ENCODE results near the gene MAGEB17. TPM values are rescaled to one million over a fixed set of nuclear protein-coding genes. Genes with fewer than 3 reads are reported as not detected.
A peak's percentile ranks its signal among the peaks of the same experiment; 100 is the strongest.

Gene MAGEB17, protein sequence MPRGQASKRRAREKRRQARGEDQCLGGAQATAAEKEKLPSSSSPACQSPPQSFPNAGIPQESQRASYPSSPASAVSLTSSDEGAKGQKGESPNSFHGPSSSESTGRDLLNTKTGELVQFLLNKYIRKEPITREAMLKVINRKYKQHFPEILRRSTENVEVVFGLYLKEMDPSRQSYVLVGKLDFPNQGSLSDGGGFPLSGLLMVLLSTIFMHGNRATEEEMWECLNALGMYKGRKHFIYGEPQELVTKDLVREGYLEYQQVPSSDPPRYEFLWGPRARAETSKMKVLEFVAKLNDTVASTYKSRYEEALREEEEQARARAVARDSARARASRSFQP
- total RNA-seq, result not detected
- polyA plus RNA-seq, result under 1 TPM in 1 of 3 donors, not detected in 2; 0.08 TPM
- long read RNA-seq, donor 1, result 0 reads
- long read RNA-seq, donor 2, result 0 reads
- long read RNA-seq, donor 3, result 0 reads
- long read RNA-seq, donor 4, result 0 reads
- long read RNA-seq, donor 5, result 0 reads
- long read RNA-seq, donor 6, result 0 reads
- long read RNA-seq, donor 7, result 0 reads
- long read RNA-seq, donor 8, result 0 reads
- long read RNA-seq, donor 9, result 0 reads
- long read RNA-seq, donor 10, result 0 reads

DNA sequence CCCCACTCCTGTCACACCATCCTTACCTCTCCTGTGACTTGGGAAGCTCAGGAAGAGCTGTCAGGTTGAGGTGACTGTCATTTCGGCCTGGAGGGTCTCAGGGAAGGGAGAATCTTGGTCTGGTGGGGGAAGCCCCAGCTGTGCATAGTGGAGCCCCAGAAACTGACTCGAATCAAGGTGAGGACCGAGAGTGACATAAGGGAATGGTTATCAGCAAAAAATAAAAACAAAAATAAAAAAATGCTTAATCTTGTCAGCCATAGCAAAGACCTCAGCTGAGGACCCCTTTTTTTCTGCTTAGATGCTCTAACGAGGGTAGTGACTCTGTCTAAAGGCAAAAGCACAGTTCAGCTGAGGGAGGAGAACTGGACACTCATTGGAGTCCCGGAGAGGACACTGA is at the start of gene MAGEB17:
Gene MAGEB17 (plus strand): TSS at position 301 of the 400 bp plus-strand sequence. CDS start 2,902 bp downstream, outside the sequence.
- 56 to 76% (median 71%) methylated on average over 4 to 5 of the region's 5 CpGs for WGBS, 5 donors
- DNase-seq, result no peak
- Histone ChIP-seq H3K9me3 (no peaks in the 10 kb centered on the region), H3K4me3 (no peak within 1 kb of the TSS), H3K4me1 (no peaks in the 10 kb centered on the region), H3K27me3 (no peaks in the 10 kb centered on the region), H3K36me3 (no peaks in the 10 kb centered on the region), H3K27ac (no peak within 1 kb of the TSS)
- TF ChIP-seq POLR2AphosphoS5 (IDR thresholded peaks at IDR 0.05) (no peak), EP300 (IDR thresholded peaks at IDR 0.05) (no peak), POLR2A (IDR thresholded peaks at IDR 0.05) (no peak)
- TF ChIP-seq, protein P1, sequence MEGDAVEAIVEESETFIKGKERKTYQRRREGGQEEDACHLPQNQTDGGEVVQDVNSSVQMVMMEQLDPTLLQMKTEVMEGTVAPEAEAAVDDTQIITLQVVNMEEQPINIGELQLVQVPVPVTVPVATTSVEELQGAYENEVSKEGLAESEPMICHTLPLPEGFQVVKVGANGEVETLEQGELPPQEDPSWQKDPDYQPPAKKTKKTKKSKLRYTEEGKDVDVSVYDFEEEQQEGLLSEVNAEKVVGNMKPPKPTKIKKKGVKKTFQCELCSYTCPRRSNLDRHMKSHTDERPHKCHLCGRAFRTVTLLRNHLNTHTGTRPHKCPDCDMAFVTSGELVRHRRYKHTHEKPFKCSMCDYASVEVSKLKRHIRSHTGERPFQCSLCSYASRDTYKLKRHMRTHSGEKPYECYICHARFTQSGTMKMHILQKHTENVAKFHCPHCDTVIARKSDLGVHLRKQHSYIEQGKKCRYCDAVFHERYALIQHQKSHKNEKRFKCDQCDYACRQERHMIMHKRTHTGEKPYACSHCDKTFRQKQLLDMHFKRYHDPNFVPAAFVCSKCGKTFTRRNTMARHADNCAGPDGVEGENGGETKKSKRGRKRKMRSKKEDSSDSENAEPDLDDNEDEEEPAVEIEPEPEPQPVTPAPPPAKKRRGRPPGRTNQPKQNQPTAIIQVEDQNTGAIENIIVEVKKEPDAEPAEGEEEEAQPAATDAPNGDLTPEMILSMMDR (IDR thresholded peaks at IDR 0.05), result no peak
- intact Hi-C loops (cut with DNase I; ENCODE audit: low total_unique reads), result no loop called here

DNA sequence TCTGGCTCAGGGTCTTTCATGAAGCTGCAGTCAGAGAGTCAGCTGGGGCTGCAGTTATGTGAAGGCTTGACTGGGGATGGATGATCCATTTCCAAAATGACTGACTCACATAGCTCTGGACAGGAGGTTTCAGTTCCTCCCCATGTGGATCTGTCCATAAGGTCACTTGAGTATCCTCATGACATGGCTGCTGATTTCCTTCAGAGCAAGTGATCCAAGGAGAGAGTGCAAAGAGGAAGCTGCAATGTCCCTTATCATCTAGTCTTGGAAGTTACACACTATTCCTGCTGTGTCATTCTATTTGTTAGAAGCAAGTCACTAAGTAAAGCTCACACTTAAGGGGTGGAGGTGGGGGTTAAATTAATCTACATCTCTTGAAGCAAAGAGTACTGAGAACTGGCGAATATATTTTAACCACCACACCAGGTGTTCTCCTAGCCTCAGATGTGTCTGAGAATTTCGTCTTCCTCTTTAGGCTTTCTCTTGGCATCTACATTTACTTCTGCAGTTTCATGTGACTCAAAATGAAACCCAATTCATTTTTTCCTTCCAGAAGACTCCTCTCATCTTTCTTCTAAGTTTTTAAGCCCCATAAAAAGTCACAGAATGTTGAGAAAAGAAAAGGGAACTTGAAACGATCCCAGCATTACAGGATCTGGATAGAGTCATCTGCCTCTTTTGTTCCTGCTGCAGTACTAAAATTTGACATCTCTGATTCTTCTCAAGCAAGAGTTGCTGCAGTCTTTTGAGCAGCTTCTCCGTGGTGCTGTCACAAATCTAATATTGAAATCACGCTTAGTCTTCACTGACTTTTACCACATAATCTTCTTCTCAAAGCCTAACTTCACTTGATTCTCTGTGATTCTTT is 47.7 kb upstream of the MAGEB17 start:
- Histone ChIP-seq H3K36me3 (no peaks in the 10 kb centered on the region), H3K27me3 (peaks cover 0 to 5% (median 0%) of the 10 kb centered on the region in 3 donors), H3K4me3 (no peak overlapping the region), H3K4me1 (peaks cover 0 to 7% (median 0%) of the 10 kb centered on the region in 4 donors), H3K9me3 (peaks cover 0 to 10% (median 3%) of the 10 kb centered on the region in 4 donors), H3K27ac (no peak overlapping the region)
- intact Hi-C loops (cut with DNase I; ENCODE audit: low total_unique reads), result no loop called here
- TF ChIP-seq EP300 (IDR thresholded peaks at IDR 0.05) (no peak), POLR2A (IDR thresholded peaks at IDR 0.05) (no peak), POLR2AphosphoS5 (IDR thresholded peaks at IDR 0.05) (no peak)
- TF ChIP-seq, protein P1 (IDR thresholded peaks at IDR 0.05), result no peak
- no peak for DNase-seq
- 54 to 76% (median 72%) methylated on average over 5 of the region's 5 CpGs for WGBS, 5 donors

DNA sequence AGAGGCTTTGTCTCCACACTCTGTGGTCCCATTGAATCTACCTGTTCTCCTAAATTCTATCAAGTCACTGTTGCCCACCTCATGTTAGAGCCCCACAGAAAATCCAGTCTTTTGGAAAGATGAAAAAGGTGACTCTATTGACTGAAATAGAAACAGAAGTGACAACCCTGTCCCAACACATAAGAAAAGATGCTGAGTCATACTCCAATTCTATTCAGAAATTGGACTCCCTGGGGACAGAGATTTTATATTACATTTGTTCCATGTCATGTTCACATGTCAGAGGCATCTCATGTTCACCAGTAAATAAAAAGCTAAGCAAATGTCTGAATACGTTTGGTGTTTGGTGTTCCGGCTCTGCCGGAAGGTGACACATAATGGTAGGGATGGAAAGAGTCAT is 46.9 kb upstream of the MAGEB17 start:
- intact Hi-C loops (cut with DNase I; ENCODE audit: low total_unique reads), result no loop called here
- H3K27me3 ChIP-seq, result peaks cover 0 to 5% (median 0%) of the 10 kb centered on the region in 3 donors
- no peaks in the 10 kb centered on the region for H3K36me3 ChIP-seq
- peaks cover 0 to 10% (median 3%) of the 10 kb centered on the region in 4 donors for H3K9me3 ChIP-seq
- H3K4me1 ChIP-seq, result peaks cover 0 to 7% (median 0%) of the 10 kb centered on the region in 4 donors
- no peak overlapping the region for H3K27ac ChIP-seq
- no peak overlapping the region for H3K4me3 ChIP-seq
- WGBS, 5 donors, result 92 to 99% (median 95%) methylated on average over 3 of the region's 3 CpGs
- no peak for DNase-seq
- no peak for TF ChIP-seq POLR2A (IDR thresholded peaks at IDR 0.05)
- TF ChIP-seq EP300 (IDR thresholded peaks at IDR 0.05), result no peak
- TF ChIP-seq, protein P1 (IDR thresholded peaks at IDR 0.05), result no peak
- TF ChIP-seq POLR2AphosphoS5 (IDR thresholded peaks at IDR 0.05), result no peak

DNA sequence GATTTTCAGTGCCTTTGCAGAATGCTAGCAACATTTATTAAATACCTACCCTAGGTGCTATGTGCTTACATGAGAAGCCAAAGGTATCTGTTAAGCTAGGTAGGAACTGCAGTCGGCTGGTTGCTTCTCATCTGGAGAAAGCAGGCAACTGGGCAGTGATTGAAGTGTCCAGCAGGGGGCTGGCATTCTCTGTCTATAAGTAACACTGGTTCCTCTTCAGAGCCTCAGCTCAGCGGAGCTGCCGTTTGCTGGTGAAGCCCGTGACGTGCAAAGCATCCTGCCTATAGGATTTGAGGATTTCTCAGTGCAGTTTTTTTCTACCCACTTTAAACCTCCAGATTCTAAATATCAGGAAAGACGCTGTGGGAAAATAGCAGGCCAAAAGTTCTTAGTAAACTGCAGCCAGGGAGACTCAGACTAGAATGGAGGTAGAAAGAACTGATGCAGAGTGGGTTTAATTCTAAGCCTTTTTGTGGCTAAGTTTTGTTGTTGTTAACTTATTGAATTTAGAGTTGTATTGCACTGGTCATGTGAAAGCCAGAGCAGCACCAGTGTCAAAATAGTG is 44.0 kb upstream of the MAGEB17 start, which contains the start of gene GRPR:
Gene GRPR (plus strand): TSS at position 344 of the 565 bp plus-strand sequence. CDS start 389 bp downstream, outside the sequence.
- intact Hi-C loops (cut with DNase I; ENCODE audit: low total_unique reads), result no loop called here
- H3K4me3 ChIP-seq, result peak within 1 kb of the TSS in 1 of 4 donors; percentile 13
- H3K9me3 ChIP-seq, result peaks cover 0 to 9% (median 3%) of the 10 kb centered on the region in 4 donors
- WGBS, 5 donors, result 0 to 2% (median 1%) methylated on average over 6 of the region's 6 CpGs
- H3K27me3 ChIP-seq, result peaks cover 0 to 5% (median 0%) of the 10 kb centered on the region in 3 donors
- H3K27ac ChIP-seq, result no peak within 1 kb of the TSS
- H3K36me3 ChIP-seq, result no peaks in the 10 kb centered on the region
- peak; percentile 83 to 93 for DNase-seq
- TF ChIP-seq, protein P1 (IDR thresholded peaks at IDR 0.05), result peak in 5 of 7 experiments; percentile 44 to 74 (median 58)
- no peak for TF ChIP-seq EP300 (IDR thresholded peaks at IDR 0.05)
- peaks cover 0 to 7% (median 0%) of the 10 kb centered on the region in 4 donors for H3K4me1 ChIP-seq

Data from stomach (tissue), 19 donors.